Epithelial cell of esophagus (primary cell): Measurements from ENCODE around the gene DNAJC5G.

Experiments
- DNase-seq: peaks from one replicate; pipeline ENCODE4 v3.0.0; 2010; ENCODE audit warnings: low read depth
- H3K4me3 ChIP-seq: 2 replicates; pipeline ENCODE4 v1.5.1; 2011; ENCODE audit warnings: mild to moderate bottlenecking, low read length, control low read depth
- TF ChIP-seq, protein P1 (sequence below): IDR thresholded peaks from 2 replicates; pipeline ENCODE4 v1.5.1; 2011; ENCODE audit warnings: low read depth, mild to moderate bottlenecking, low read length, control low read depth, inconsistent platforms; ENCODE audit not compliant: insufficient read depth; ENCODE audit errors: missing control alignments

The DNAJC5G gene

DNA sequence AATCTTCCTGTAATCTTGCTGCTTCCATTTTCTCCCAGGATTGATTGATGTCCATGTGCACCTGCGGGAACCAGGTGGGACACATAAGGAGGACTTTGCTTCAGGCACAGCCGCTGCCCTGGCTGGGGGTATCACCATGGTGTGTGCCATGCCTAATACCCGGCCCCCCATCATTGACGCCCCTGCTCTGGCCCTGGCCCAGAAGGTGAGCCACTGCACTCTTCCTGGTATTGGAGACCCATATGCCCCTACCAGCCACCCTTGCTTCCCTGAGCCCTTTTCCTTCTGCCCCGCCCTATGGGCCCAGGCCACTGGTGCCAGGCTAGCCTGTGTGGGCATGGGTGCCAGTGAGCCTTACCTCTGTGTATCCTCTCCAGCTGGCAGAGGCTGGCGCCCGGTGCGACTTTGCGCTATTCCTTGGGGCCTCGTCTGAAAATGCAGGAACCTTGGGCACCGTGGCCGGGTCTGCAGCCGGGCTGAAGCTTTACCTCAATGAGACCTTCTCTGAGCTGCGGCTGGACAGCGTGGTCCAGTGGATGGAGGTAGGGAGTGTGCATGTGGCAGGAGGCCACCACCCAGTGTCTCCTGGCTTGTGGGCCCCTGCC, 37.8 kb upstream of the DNAJC5G start:
- TF ChIP-seq, protein P1, sequence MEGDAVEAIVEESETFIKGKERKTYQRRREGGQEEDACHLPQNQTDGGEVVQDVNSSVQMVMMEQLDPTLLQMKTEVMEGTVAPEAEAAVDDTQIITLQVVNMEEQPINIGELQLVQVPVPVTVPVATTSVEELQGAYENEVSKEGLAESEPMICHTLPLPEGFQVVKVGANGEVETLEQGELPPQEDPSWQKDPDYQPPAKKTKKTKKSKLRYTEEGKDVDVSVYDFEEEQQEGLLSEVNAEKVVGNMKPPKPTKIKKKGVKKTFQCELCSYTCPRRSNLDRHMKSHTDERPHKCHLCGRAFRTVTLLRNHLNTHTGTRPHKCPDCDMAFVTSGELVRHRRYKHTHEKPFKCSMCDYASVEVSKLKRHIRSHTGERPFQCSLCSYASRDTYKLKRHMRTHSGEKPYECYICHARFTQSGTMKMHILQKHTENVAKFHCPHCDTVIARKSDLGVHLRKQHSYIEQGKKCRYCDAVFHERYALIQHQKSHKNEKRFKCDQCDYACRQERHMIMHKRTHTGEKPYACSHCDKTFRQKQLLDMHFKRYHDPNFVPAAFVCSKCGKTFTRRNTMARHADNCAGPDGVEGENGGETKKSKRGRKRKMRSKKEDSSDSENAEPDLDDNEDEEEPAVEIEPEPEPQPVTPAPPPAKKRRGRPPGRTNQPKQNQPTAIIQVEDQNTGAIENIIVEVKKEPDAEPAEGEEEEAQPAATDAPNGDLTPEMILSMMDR: no peak
- no peak for DNase-seq
- H3K4me3 ChIP-seq: no peak overlapping the region

DNA sequence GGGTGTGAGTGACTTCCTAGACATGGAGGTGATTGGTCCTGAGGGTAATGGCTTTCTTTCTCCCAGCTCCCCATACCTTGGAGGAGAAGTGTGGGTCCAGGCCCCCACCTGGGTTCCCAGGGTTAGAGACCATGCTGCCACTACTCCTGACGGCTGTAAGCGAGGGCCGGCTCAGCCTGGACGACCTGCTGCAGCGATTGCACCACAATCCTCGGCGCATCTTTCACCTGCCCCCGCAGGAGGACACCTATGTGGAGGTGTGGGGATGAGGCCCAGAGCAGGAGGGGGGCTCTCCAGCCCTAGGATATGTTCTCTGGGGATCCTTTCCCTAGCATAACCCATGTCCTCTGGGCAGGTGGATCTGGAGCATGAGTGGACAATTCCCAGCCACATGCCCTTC, 36.3 kb upstream of the DNAJC5G start:
- DNase-seq: no peak
- TF ChIP-seq, protein P1: no peak

DNA sequence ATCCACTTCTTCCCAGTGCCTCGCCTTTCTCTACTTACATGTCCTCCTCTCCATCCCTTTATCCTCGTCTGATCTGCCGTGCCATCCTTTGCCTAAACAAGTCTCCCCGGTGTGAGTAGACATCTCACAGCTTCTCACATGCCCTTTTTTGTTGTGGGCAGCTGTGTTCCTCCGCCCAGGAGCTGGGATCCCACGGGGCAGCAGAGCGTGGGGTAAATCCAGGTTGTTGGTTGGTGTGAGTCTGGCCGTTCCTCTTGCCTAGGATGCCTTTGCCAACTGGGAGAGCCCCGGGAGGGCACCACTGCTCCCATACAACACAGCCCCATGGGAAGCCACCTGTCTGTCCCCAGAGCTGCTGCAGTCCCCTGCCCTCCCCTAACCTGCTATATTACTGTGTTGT, 34.8 kb upstream of the DNAJC5G start:
- no peak for DNase-seq

More for the DNA sequence above, 36.3 kb upstream of the DNAJC5G start:
- H3K4me3 ChIP-seq: no peak overlapping the region

DNA sequence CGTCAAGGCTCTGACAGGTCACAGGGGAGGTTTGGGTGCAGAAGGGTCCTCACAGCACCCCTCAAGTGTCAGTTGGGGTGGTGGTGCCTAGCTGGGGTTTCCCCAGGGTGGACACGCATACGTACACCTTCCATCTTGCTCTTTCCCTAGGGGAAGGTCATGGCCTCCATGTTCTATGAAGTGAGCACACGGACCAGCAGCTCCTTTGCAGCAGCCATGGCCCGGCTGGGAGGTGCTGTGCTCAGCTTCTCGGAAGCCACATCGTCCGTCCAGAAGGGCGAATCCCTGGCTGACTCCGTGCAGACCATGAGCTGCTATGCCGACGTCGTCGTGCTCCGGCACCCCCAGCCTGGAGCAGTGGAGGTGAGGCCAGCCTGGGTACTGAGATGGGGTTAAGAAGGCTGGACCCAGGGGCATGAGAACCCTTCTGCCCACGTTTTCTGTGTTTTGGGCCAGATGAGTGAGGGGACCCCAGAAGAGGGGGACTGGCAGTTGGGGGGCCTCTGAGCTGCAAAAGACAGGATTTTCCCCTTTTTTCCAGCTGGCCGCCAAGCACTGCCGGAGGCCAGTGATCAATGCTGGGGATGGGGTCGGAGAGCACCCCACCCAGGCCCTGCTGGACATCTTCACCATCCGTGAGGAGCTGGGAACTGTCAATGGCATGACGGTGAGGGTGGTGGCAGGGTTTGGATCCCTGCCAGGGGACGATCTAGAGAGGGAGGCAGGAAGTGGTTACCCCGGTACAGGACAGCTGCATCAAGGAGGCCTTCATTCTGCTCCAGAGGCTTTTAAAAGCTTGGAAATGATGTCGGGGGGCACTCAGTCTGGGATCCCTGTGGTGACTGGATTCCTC, 33.2 kb upstream of the DNAJC5G start:
- DNase-seq: no peak
- no peak overlapping the region for H3K4me3 ChIP-seq
- TF ChIP-seq, protein P1: no peak

More for the DNA sequence above, 34.8 kb upstream of the DNAJC5G start:
- TF ChIP-seq, protein P1: no peak
- no peak overlapping the region for H3K4me3 ChIP-seq

DNA sequence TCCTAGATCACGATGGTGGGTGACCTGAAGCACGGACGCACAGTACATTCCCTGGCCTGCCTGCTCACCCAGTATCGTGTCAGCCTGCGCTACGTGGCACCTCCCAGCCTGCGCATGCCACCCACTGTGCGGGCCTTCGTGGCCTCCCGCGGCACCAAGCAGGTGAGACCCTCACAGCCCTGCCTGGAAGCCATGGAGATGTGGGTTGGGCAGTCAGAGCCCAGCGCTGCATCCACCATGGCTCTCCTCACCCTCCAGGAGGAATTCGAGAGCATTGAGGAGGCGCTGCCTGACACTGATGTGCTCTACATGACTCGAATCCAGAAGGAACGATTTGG, 32.6 kb upstream of the DNAJC5G start:
- TF ChIP-seq, protein P1: no peak
- no peak for DNase-seq
- H3K4me3 ChIP-seq: no peak overlapping the region

DNA sequence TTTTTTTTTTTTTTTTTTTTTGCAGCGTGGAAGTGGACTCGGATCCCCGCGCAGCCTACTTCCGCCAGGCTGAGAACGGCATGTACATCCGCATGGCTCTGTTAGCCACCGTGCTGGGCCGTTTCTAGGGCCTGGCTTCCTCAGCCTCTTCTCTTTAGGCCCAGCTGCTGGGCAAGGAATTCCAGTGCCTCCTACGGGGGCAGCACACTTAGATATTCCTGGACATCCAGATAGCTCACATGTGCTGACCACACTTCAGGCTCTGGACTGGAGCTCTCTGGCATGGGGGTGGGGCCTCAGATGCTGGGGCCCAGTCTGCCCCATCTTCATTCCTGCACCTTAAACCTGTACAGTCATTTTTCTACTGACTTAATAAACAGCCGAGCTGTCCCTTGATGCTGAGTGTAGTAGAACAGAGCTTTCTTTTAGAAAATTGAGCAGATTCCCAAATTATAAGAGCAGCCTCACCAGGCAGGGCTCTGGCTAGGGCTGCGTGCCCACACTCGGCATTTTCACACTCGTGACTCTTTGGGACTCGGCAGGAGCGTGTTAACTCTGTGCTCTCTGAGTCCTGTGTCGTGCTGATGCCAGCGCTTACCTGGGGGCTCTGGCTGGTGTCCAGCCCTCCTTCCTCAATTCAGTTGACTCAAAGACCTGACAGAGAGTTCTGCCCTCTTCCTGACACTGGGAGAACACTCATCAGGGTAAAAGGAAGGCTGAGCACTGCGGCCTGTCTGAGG, 31.7 kb upstream of the DNAJC5G start:
- TF ChIP-seq, protein P1: no peak
- DNase-seq: no peak
- no peak overlapping the region for H3K4me3 ChIP-seq

DNA sequence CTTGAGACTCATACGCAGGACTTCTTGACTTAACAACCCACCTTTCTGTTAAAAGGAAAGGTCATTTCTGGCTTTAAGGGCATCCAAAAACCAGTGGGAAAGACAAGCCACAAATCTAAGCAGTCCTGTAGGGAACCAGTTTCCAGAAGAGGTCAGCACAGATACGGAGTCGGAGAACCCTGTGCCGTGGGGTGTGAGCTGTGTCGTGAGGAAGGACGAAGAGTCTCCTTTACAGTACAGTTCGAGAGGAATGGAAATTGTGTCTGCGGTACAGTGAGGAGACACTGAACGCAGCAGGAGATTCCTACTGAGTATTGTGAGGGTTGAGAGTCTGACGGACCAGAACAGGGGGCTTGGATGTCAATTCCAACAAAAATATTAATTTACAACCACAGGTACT, 30.1 kb upstream of the DNAJC5G start:
- no peak overlapping the region for H3K4me3 ChIP-seq
- DNase-seq: no peak
- TF ChIP-seq, protein P1: no peak
